IPS DF 4.7 (cell line): Measurements from ENCODE around the gene ELOVL4.
A peak's percentile ranks its signal among the peaks of the same experiment; 100 is the strongest.

Experiments
- DNase-seq: peaks from one replicate; pipeline ENCODE4 v3.0.0-alpha.2; 2013; ENCODE audit warnings: low spot score; ENCODE audit errors: extremely low read depth

Gene ELOVL4

GRCh38 chr6:79913369-79913768 is 34.0 kb downstream of the ELOVL4 start:
- no peak for DNase-seq

DNA sequence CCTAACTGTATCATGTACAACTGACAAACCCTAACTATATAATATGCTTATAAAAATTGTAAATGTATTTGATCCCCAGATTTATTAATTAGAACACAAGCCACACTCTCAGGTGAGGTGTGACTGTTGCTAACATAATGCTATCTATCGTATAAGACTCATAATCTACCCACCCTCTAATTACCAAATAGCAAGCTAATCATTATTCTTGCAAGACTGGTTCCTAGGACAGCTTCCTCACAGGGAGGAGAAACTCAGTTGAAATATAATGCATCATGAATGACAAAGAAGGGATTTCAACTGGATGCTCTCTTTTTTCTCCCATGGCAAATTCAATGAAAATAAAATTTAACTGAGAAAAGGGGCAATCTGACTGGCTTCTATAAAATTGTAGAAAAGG is 35.4 kb downstream of the ELOVL4 start:
- DNase-seq, result no peak

DNA sequence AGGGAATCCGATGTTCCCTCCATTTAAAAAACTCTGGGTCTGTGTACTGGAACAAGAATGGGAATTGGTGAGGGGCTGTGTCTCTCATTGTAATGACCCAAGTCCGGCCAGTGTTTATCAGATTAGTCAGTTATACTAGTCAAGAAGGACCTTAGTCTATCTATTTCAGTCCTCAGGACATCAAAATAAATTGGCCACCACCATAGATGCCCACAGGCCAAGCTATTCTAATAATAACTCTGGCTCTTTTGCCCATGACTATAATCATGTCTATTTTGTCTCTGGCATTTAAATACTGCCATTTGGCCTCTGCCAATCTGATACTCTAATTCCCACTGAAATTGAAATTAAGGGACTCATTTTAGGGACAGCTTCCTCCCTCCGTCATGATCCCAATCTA is 37.8 kb downstream of the ELOVL4 start:
- no peak for DNase-seq

GRCh38 chr6:79902046-79902445 is 45.3 kb downstream of the ELOVL4 start:
- no peak for DNase-seq

GRCh38 chr6:79898076-79898475 is 49.3 kb downstream of the ELOVL4 start:
- DNase-seq, result no peak

- no peak for DNase-seq
Observed at GRCh38 chr6:79896075-79896449, 51.3 kb downstream of the ELOVL4 start.

GRCh38 chr6:79895382-79896074 is 51.8 kb downstream of the ELOVL4 start:
- no peak for DNase-seq

- no peak for DNase-seq
Observed at GRCh38 chr6:79894939-79895338, 52.4 kb downstream of the ELOVL4 start.

DNA sequence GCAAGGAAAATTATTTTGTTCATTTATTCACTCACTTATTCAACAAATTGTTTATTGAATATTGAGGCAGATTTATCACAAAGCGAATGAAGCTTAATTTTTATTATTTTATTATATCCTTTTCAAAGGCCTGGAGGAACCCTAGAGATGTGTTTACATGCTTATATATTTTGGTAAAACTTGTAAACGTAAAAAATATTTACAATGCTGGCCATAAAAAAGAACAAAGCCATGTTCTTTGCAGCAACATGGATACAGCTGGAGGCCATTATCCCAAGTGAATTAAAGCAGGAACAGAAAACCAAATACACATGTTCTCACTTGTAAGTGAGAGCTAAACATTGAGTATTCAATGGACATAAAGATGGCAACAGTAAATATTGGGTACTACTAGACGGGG is 58.8 kb downstream of the ELOVL4 start:
- DNase-seq, result no peak

GRCh38 chr6:79878142-79878748 is 69.1 kb downstream of the ELOVL4 start:
- DNase-seq, result no peak

DNA sequence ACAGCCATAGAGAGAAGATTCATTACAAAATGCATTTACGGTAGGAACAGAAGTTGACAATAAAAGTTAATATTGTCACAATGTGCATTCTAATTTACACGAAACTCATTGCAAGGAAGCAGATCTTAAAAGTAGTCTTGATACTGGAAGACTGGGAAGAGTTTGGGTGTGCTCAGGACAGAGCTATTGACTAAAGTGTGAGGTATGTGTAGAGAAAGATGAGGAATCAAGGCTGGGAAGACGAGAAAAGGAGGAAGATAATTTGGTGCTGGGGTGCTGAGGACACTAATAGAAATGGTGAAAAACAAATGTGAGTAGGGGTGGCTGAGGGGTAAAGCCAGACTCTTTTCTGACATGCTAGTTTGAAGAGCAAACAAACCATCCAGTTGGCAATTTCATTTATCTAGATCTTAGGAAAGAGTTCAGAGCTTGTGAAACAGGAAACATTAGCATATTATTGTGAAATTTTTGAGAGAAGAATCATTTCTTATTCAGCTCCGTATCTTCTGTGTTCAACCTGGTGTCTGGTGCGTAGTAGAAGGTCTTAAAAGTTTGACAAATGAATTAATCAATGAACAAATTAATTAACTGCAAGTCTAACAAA is 72.7 kb downstream of the ELOVL4 start:
- no peak for DNase-seq

DNA sequence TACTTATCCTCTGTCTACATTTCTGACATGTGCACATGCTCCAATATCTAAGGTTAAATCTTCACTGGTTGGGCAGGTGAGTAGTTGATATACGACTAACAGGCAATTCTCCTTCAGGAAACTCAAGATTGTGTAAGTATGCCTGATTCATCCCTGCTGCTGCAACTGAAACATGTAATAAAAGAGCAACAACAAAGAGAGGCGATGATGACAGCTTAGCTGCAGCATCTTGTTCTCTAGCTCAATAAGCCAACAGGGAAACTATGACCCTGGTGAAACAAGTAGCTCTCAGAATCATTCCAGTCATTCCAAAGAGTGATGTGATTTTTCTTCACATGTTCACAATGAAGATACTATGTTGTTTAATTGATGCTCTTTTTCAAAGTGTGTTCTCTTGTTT is 74.4 kb downstream of the ELOVL4 start:
- no peak for DNase-seq

DNA sequence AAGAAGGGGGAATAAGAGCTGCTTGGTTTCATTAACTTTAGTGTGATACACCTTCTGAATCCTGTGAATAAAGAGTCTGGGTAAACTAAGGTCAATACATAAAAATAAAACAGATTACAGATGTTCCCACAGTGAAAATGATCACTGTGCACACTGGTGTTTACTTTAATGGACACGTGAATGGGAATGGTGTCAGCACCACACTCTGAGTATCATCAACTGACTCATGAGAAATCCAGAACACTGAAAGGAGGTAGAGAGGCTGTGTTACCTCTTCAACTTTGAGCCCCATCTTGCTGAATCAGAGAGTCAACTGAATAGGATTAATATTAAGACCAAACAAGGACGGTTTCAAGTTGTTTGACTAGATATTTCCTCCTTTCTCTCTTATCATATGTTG is 75.0 kb downstream of the ELOVL4 start:
- DNase-seq, result no peak

- peak; percentile 46 for DNase-seq
Observed at GRCh38 chr6:79869600-79870084, 77.7 kb downstream of the ELOVL4 start.

- no peak for DNase-seq
Observed at GRCh38 chr6:79869184-79869583, 78.2 kb downstream of the ELOVL4 start.

DNA sequence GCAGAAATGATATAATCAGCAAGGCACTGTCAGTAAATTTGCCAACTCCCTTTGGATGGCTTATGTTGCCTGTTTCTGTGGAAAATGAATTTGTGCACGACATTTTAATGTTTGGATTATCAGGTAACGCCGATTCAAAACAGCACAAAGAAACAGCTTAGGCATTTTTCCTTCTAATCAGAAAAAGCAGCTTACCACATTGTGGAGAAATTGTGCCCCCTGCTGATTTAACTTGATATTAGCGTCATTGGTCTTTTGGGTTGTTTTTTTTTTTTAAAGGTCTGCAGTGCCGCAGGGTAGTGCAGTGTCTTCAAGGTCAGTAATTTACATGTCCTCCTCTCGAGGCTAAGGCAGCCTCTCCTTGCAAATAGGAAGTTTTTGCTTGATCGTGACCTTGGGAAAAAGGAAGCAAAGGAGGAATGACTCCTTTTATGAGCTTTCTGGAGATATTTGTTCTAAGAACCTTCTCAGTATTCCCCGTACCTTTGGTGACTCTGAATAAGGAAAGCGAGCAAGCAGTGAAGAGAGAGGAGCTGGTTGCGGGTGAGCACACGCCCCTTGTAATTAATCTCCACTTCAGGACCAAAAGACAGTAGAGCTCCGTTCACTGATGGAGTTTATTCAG is 79.1 kb downstream of the ELOVL4 start:
- peak; percentile 56 for DNase-seq
